ENCODE data around the gene CELF4. TPM values are rescaled to one million over a fixed set of nuclear protein-coding genes. Genes with fewer than 3 reads are reported as not detected.

CELF4 gene
- total RNA-seq, 1 experiment from 2014 or later = 0.40 TPM

DNA sequence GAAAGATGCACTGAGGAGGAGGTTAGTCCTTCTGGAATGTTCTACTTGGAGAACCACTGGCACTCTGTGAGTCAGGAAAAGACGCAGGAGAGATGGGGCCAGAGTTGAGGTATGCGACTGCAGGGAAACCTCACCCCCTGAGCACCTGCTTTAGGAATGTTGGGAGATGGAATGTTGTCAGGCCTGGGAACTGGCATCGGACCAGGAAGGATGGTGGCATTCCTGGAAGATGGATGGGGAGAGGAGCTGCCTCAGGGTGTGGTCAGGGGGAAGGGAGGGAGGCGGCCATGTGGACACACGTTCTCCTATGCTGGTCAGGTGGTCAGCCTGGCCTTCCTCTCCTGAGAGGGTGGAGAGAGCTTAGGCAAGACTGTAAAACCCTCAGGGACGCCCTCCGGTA is 146.3 kb downstream of the CELF4 start:
- no peaks in the 10 kb centered on the region for H3K36me3 ChIP-seq (ENCODE audit: low read depth, low read length)
- TF ChIP-seq CTCF (conservative IDR thresholded peaks at IDR 0.05; ENCODE audit: low read depth, low read length) = no peak
- no peak for TF ChIP-seq EZH2 (IDR thresholded peaks at IDR 0.05; ENCODE audit: low read length, unreplicated experiment)
- no peak for TF ChIP-seq EZH2phosphoT487 (IDR thresholded peaks at IDR 0.05; ENCODE audit: borderline replicate concordance, low read length)
- no peaks in the 10 kb centered on the region for H3F3A ChIP-seq (ENCODE audit: low read length, unreplicated experiment)
- H2AFZ ChIP-seq (ENCODE audit: low read length) = no peak overlapping the region
- DNase-seq (peak; percentile 30), ATAC-seq (no peak)
- H4K20me1 ChIP-seq (ENCODE audit: low read length) = no peaks in the 10 kb centered on the region
- no peak overlapping the region for H3K4me2 ChIP-seq (ENCODE audit: low read length)
- ChIA-PET POLR2A (ENCODE audit: unreplicated experiment) (no interaction called here), CTCF (no interaction called here)
- no peaks in the 10 kb centered on the region for H3K79me2 ChIP-seq (ENCODE audit: low read length)
- no peak overlapping the region for H3K4me3 ChIP-seq (ENCODE audit: low read length)
- H3K4me1 ChIP-seq (ENCODE audit: insufficient read depth, low read length) = no peaks in the 10 kb centered on the region
- no peak overlapping the region for H3K27ac ChIP-seq (ENCODE audit: low read length)
- no TSS peak for BruUV-seq (replicated peaks)
- H3K27me3 ChIP-seq (ENCODE audit: low read length) = no peaks in the 10 kb centered on the region
- no peaks in the 10 kb centered on the region for H3K9me2 ChIP-seq (replicated peaks; ENCODE audit: low read length)
- no peak overlapping the region for H3K9ac ChIP-seq (ENCODE audit: low read length)
- H3K9me3 ChIP-seq (ENCODE audit: low read length) = no peaks in the 10 kb centered on the region
- intact Hi-C loops (cut with micrococcal nuclease) = no loop called here

- ATAC-seq (no peak), DNase-seq (no peak)
- no peak overlapping the region for H3K4me3 ChIP-seq (ENCODE audit: low read length)
- no peaks in the 10 kb centered on the region for H3K9me3 ChIP-seq (ENCODE audit: low read length)
- no peaks in the 10 kb centered on the region for H3K79me2 ChIP-seq (ENCODE audit: low read length)
- H3K27me3 ChIP-seq (ENCODE audit: low read length) = no peaks in the 10 kb centered on the region
- no peak overlapping the region for H3K9ac ChIP-seq (ENCODE audit: low read length)
- no peak overlapping the region for H3K27ac ChIP-seq (ENCODE audit: low read length)
- CTCF ChIA-PET = no interaction called here
- no peaks in the 10 kb centered on the region for H3F3A ChIP-seq (ENCODE audit: low read length, unreplicated experiment)
- H3K4me1 ChIP-seq (ENCODE audit: insufficient read depth, low read length) = no peaks in the 10 kb centered on the region
- TF ChIP-seq CTCF (conservative IDR thresholded peaks at IDR 0.05; ENCODE audit: low read depth, low read length) (no peak), EZH2 (IDR thresholded peaks at IDR 0.05; ENCODE audit: low read length, unreplicated experiment) (no peak), EZH2phosphoT487 (IDR thresholded peaks at IDR 0.05; ENCODE audit: borderline replicate concordance, low read length) (no peak)
- H3K9me2 ChIP-seq (replicated peaks; ENCODE audit: low read length) = no peaks in the 10 kb centered on the region
- no peak overlapping the region for H3K4me2 ChIP-seq (ENCODE audit: low read length)
- POLR2A ChIA-PET (ENCODE audit: unreplicated experiment) = no interaction called here
- no TSS peak for BruUV-seq (replicated peaks)
- no peaks in the 10 kb centered on the region for H3K36me3 ChIP-seq (ENCODE audit: low read depth, low read length)
- intact Hi-C loops (cut with micrococcal nuclease) = no loop called here
- H2AFZ ChIP-seq (ENCODE audit: low read length) = no peak overlapping the region
- H4K20me1 ChIP-seq (ENCODE audit: low read length) = no peaks in the 10 kb centered on the region
These were observed 150.8 kb downstream of the CELF4 start for GRCh38 chr18:37414816-37415215.

GRCh38 chr18:37412829-37413228 is 152.8 kb downstream of the CELF4 start:
- TF ChIP-seq EZH2 (IDR thresholded peaks at IDR 0.05; ENCODE audit: low read length, unreplicated experiment) (no peak), EZH2phosphoT487 (IDR thresholded peaks at IDR 0.05; ENCODE audit: borderline replicate concordance, low read length) (no peak), CTCF (conservative IDR thresholded peaks at IDR 0.05; ENCODE audit: low read depth, low read length) (no peak)
- Histone ChIP-seq H4K20me1 (ENCODE audit: low read length) (no peaks in the 10 kb centered on the region), H3K9me2 (replicated peaks; ENCODE audit: low read length) (no peaks in the 10 kb centered on the region), H3K79me2 (ENCODE audit: low read length) (no peaks in the 10 kb centered on the region), H2AFZ (ENCODE audit: low read length) (no peak overlapping the region), H3K9me3 (ENCODE audit: low read length) (no peaks in the 10 kb centered on the region), H3K4me3 (ENCODE audit: low read length) (no peak overlapping the region), H3K9ac (ENCODE audit: low read length) (no peak overlapping the region), H3K36me3 (ENCODE audit: low read depth, low read length) (no peaks in the 10 kb centered on the region), H3K4me2 (ENCODE audit: low read length) (no peak overlapping the region), H3K4me1 (ENCODE audit: insufficient read depth, low read length) (no peaks in the 10 kb centered on the region), H3K27me3 (ENCODE audit: low read length) (no peaks in the 10 kb centered on the region), H3K27ac (ENCODE audit: low read length) (no peak overlapping the region), H3F3A (ENCODE audit: low read length, unreplicated experiment) (no peaks in the 10 kb centered on the region)
- DNase-seq (no peak), ATAC-seq (no peak)
- intact Hi-C loops (cut with micrococcal nuclease) = no loop called here
- BruUV-seq (replicated peaks) = no TSS peak
- POLR2A ChIA-PET (ENCODE audit: unreplicated experiment) = no interaction called here
- CTCF ChIA-PET = no interaction called here

All from PC-3 (cell line).